DOHH2 (cell line): ENCODE data around the gene HOMER3.

Experiments used
- EZH2phosphoT487 ChIP-seq: fragments of 200-600 bp; sonication (generic); IDR thresholded peaks from 2 replicates; pipeline ENCODE4 v1.6.1; 2017; ENCODE audit warnings: borderline replicate concordance, mild to moderate bottlenecking, antibody characterized with exemption, low read length, moderate library complexity, mixed read lengths
- TF ChIP-seq, protein P1 (sequence below): fragments of 200-600 bp; sonication (generic); IDR thresholded peaks from one replicate; pipeline ENCODE4 v1.5.1; 2014; ENCODE audit warnings: antibody characterized with exemption, mild to moderate bottlenecking, low read depth, low read length; ENCODE audit not compliant: poor library complexity, severe bottlenecking

DNA sequence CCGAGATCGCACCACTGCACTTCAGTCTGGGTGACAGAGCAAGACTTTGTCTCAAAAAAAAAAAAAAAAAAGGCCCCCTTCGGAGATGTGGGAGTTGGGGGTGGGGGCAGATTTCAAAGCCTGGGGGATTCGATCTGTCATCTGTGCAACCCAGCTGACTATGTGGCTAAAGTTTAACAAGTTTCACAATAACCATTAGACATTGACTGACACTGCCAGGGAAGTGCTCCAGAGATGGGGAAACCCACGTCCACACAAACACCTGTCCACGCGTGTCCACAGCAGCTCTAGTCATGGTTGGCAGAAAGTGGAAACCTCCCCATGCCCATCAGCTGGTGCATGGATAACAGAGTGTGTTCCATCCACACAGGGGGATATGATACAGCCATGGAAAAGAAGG lies 37.6 kb upstream of the HOMER3 start:
- TF ChIP-seq, protein P1, sequence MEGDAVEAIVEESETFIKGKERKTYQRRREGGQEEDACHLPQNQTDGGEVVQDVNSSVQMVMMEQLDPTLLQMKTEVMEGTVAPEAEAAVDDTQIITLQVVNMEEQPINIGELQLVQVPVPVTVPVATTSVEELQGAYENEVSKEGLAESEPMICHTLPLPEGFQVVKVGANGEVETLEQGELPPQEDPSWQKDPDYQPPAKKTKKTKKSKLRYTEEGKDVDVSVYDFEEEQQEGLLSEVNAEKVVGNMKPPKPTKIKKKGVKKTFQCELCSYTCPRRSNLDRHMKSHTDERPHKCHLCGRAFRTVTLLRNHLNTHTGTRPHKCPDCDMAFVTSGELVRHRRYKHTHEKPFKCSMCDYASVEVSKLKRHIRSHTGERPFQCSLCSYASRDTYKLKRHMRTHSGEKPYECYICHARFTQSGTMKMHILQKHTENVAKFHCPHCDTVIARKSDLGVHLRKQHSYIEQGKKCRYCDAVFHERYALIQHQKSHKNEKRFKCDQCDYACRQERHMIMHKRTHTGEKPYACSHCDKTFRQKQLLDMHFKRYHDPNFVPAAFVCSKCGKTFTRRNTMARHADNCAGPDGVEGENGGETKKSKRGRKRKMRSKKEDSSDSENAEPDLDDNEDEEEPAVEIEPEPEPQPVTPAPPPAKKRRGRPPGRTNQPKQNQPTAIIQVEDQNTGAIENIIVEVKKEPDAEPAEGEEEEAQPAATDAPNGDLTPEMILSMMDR, result no peak
- TF ChIP-seq EZH2phosphoT487, result no peak
